Mesendoderm (in vitro differentiated cells): ENCODE measurements around the gene PARP15.
"Not testable (repeated sequence)": the region's sequence is repeated elsewhere in the genome, so short reads cannot be mapped to it uniquely, and the experiment has no call there.

ENCODE experiments used
- DNase-seq: peaks from one replicate; pipeline ENCODE4 v3.0.0; 2013
- H2AK5ac ChIP-seq: 2 replicates; pipeline ENCODE4 v1.6.1; 2013; ENCODE audit warnings: low read length, inconsistent platforms
- H2BK120ac ChIP-seq: 2 replicates; pipeline ENCODE4 v1.6.1; 2013; ENCODE audit warnings: low read depth, mild to moderate bottlenecking, low read length, moderate library complexity, mixed read lengths
- H2BK15ac ChIP-seq: replicated peaks from 2 replicates; pipeline ENCODE4 v1.6.1; 2013; ENCODE audit warnings: low read depth, mild to moderate bottlenecking, moderate library complexity
- H2BK5ac ChIP-seq: 2 replicates; pipeline ENCODE4 v1.6.1; 2013; ENCODE audit warnings: low read length, inconsistent platforms
- H3K18ac ChIP-seq: 2 replicates; pipeline ENCODE4 v1.6.1; 2013; ENCODE audit warnings: mild to moderate bottlenecking, low read length, mixed read lengths
- H3K23ac ChIP-seq: one replicate; pipeline ENCODE4 v1.6.1; 2013; ENCODE audit warnings: low read length
- H3K27ac ChIP-seq: 2 replicates; pipeline ENCODE4 v1.5.1; 2013; ENCODE audit warnings: low read depth, mild to moderate bottlenecking, inconsistent platforms, low read length, moderate library complexity
- H3K27me3 ChIP-seq: 2 replicates; pipeline ENCODE4 v1.6.1; 2013; ENCODE audit warnings: low read length, control low read depth, mild to moderate bottlenecking, inconsistent platforms; ENCODE audit not compliant: insufficient read depth, poor library complexity
- H3K36me3 ChIP-seq: 2 replicates; pipeline ENCODE4 v1.6.1; 2013; ENCODE audit warnings: low read length, inconsistent platforms; ENCODE audit not compliant: control insufficient read depth, insufficient read depth
- H3K4ac ChIP-seq: one replicate; pipeline ENCODE4 v1.6.1; 2013; ENCODE audit warnings: low read depth, mild to moderate bottlenecking, low read length, moderate library complexity
- H3K4me1 ChIP-seq: 2 replicates; pipeline ENCODE4 v1.6.1; 2013; ENCODE audit warnings: low read depth, low read length, inconsistent platforms; ENCODE audit not compliant: control insufficient read depth
- H3K4me2 ChIP-seq: 2 replicates; pipeline ENCODE4 v1.6.1; 2013; ENCODE audit warnings: low read length
- H3K4me3 ChIP-seq: 2 replicates; pipeline ENCODE4 v1.5.1; 2013; ENCODE audit warnings: mild to moderate bottlenecking, low read length
- H3K56ac ChIP-seq: one replicate; pipeline ENCODE4 v1.6.1; 2013; ENCODE audit warnings: low read length
- H3K79me1 ChIP-seq: 2 replicates; pipeline ENCODE4 v1.6.1; 2013; ENCODE audit warnings: low read length, inconsistent platforms
- H3K79me2 ChIP-seq: 2 replicates; pipeline ENCODE4 v1.6.1; 2013; ENCODE audit warnings: mild to moderate bottlenecking, low read length; ENCODE audit not compliant: control insufficient read depth, insufficient read depth
- H3K9ac ChIP-seq: 2 replicates; pipeline ENCODE4 v1.6.1; 2013; ENCODE audit warnings: low read length, inconsistent platforms
- H4K5ac ChIP-seq: one replicate; pipeline ENCODE4 v1.6.1; 2013; ENCODE audit warnings: low read length
- H4K8ac ChIP-seq: one replicate; pipeline ENCODE4 v1.6.1; 2013; ENCODE audit warnings: low read depth, mild to moderate bottlenecking, control low read depth, low read length, moderate library complexity
- whole genome bisulfite sequencing: extraction: QIAGEN DNeasy Blood & Tissue Kit; methylation state at CpG from one replicate; pipeline ENCODE4 v1.1.7; 2013; ENCODE audit warnings: low lambda C conversion rate, missing lambda C conversion rate; ENCODE audit not compliant: insufficient coverage; ENCODE audit errors: extremely low coverage; 5-methylcytosine and 5-hydroxymethylcytosine counted together

Gene PARP15

GRCh38 chr3:122679882-122680474 lies 102.5 kb downstream of the PARP15 start:
- DNase-seq, result peak; percentile 13
- H3K4me2 ChIP-seq, result peak overlapping the region; percentile 84
- H2BK15ac ChIP-seq, result no peak overlapping the region
- H3K79me2 ChIP-seq, result no peaks in the 10 kb centered on the region
- no peaks in the 10 kb centered on the region for H3K36me3 ChIP-seq
- peak overlapping the region; percentile 75 for H3K9ac ChIP-seq
- no CpG with 5 or more reads among the region's 10 CpGs for WGBS
- no peak overlapping the region for H3K18ac ChIP-seq
- H3K56ac ChIP-seq, result peak overlapping the region; percentile 88
- no peak overlapping the region for H4K8ac ChIP-seq
- no peak overlapping the region for H3K4me3 ChIP-seq
- no peak overlapping the region for H3K23ac ChIP-seq
- peak overlapping the region; percentile 85 for H3K4ac ChIP-seq
- no peaks in the 10 kb centered on the region for H3K79me1 ChIP-seq
- no peak overlapping the region for H3K27ac ChIP-seq
- no peak overlapping the region for H2BK120ac ChIP-seq
- no peaks in the 10 kb centered on the region for H3K27me3 ChIP-seq
- H2AK5ac ChIP-seq, result no peak overlapping the region
- H2BK5ac ChIP-seq, result no peak overlapping the region
- peak overlapping the region; percentile 90 for H4K5ac ChIP-seq
- no peaks in the 10 kb centered on the region for H3K4me1 ChIP-seq

- H3K79me1 ChIP-seq, result no peaks in the 10 kb centered on the region
- H2BK120ac ChIP-seq, result no peak within 1 kb of the TSS
- H2BK5ac ChIP-seq, result no peak within 1 kb of the TSS
- peak within 1 kb of the TSS; percentile 88 for H3K56ac ChIP-seq
- no peaks in the 10 kb centered on the region for H3K4me1 ChIP-seq
- H3K4me3 ChIP-seq, result peak within 1 kb of the TSS; percentile 63
- peak within 1 kb of the TSS; percentile 90 for H4K5ac ChIP-seq
- peak within 1 kb of the TSS; percentile 72 for H3K23ac ChIP-seq
- no CpG with 5 or more reads among the region's 63 CpGs for WGBS
- H3K4me2 ChIP-seq, result peak within 1 kb of the TSS; percentile 84
- peak within 1 kb of the TSS; percentile 75 for H3K9ac ChIP-seq
- H3K36me3 ChIP-seq, result no peaks in the 10 kb centered on the region
- peak within 1 kb of the TSS; percentile 85 for H3K4ac ChIP-seq
- H3K79me2 ChIP-seq, result no peaks in the 10 kb centered on the region
- no peak within 1 kb of the TSS for H4K8ac ChIP-seq
- H3K27ac ChIP-seq, result no peak within 1 kb of the TSS
- H2AK5ac ChIP-seq, result no peak within 1 kb of the TSS
- DNase-seq, result peak; percentile 71
- peak within 1 kb of the TSS; percentile 93 for H2BK15ac ChIP-seq
- peak within 1 kb of the TSS; percentile 94 for H3K18ac ChIP-seq
- no peaks in the 10 kb centered on the region for H3K27me3 ChIP-seq
Observed at GRCh38 chr3:122680475-122681283, 103.2 kb downstream of the PARP15 start, which contains the start of gene PARP14. TSS of gene PARP14 (plus strand) at chr3:122680839. CDS start at chr3:122680884, 45 bp downstream.

GRCh38 chr3:122681284-122681973 lies 104.0 kb downstream of the PARP15 start:
- WGBS, result no CpG with 5 or more reads among the region's 24 CpGs
- peak overlapping the region; percentile 88 for H3K56ac ChIP-seq
- H3K4me1 ChIP-seq, result no peaks in the 10 kb centered on the region
- DNase-seq, result peak; percentile 7
- no peak overlapping the region for H4K8ac ChIP-seq
- H3K4me2 ChIP-seq, result peak overlapping the region; percentile 72
- no peaks in the 10 kb centered on the region for H3K79me1 ChIP-seq
- H3K79me2 ChIP-seq, result no peaks in the 10 kb centered on the region
- no peak overlapping the region for H2BK120ac ChIP-seq
- H2AK5ac ChIP-seq, result no peak overlapping the region
- no peaks in the 10 kb centered on the region for H3K27me3 ChIP-seq
- H3K23ac ChIP-seq, result peak overlapping the region; percentile 72
- H3K9ac ChIP-seq, result peak overlapping the region; percentile 66
- H3K4ac ChIP-seq, result peak overlapping the region; percentile 85
- H2BK15ac ChIP-seq, result no peak overlapping the region
- no peak overlapping the region for H2BK5ac ChIP-seq
- H3K4me3 ChIP-seq, result peak overlapping the region; percentile 45
- H3K18ac ChIP-seq, result peak overlapping the region; percentile 94
- H3K27ac ChIP-seq, result no peak overlapping the region
- no peaks in the 10 kb centered on the region for H3K36me3 ChIP-seq
- no peak overlapping the region for H4K5ac ChIP-seq

GRCh38 chr3:122681974-122682409 lies 104.5 kb downstream of the PARP15 start:
- Histone ChIP-seq H2AK5ac (no peak overlapping the region), H3K4me2 (no peak overlapping the region), H3K79me1 (no peaks in the 10 kb centered on the region), H4K5ac (no peak overlapping the region), H3K27me3 (no peaks in the 10 kb centered on the region), H3K4me3 (no peak overlapping the region), H3K9ac (no peak overlapping the region), H3K56ac (no peak overlapping the region), H2BK15ac (no peak overlapping the region), H3K4ac (no peak overlapping the region), H3K18ac (no peak overlapping the region), H3K4me1 (no peaks in the 10 kb centered on the region), H3K27ac (no peak overlapping the region), H2BK5ac (no peak overlapping the region), H4K8ac (no peak overlapping the region), H3K36me3 (no peaks in the 10 kb centered on the region), H3K79me2 (no peaks in the 10 kb centered on the region), H2BK120ac (no peak overlapping the region), H3K23ac (no peak overlapping the region)
- no CpG with 5 or more reads among the region's 3 CpGs for WGBS
- no peak for DNase-seq

- not testable (repeated sequence) for H3K79me2 ChIP-seq, H2BK120ac ChIP-seq, H3K4me1 ChIP-seq, H3K79me1 ChIP-seq, H3K27ac ChIP-seq, H4K8ac ChIP-seq, H3K4ac ChIP-seq, H3K18ac ChIP-seq, H3K27me3 ChIP-seq, H3K23ac ChIP-seq, H2AK5ac ChIP-seq, H2BK5ac ChIP-seq, H3K56ac ChIP-seq, H4K5ac ChIP-seq, H2BK15ac ChIP-seq, H3K9ac ChIP-seq, H3K36me3 ChIP-seq, DNase-seq, H3K4me2 ChIP-seq, H3K4me3 ChIP-seq
- WGBS, result no CpG with 5 or more reads among the region's 11 CpGs
Observed at GRCh38 chr3:122682778-122683411, 105.4 kb downstream of the PARP15 start.
